K562 (cell line): ENCODE measurements around the gene DHX57. TPM values are rescaled to one million over a fixed set of nuclear protein-coding genes. Genes with fewer than 3 reads are reported as not detected.

Source experiments
- CBX8 ChIP-seq: fragments of 200-600 bp; sonication (generic); IDR thresholded peaks from 2 replicates; pipeline ENCODE4 v1.6.1; 2012; ENCODE audit warnings: borderline replicate concordance, mixed run types, low read depth, mild to moderate bottlenecking, moderate library complexity, mixed read lengths, low read length, control low read depth, inconsistent platforms; ENCODE audit not compliant: poor library complexity, severe bottlenecking; ENCODE audit errors: extremely low read depth
- DEAF1 ChIP-seq: fragments of 450-650 bp; formaldehyde crosslinking; IDR thresholded peaks from 2 replicates; pipeline ENCODE4 v1.4.0; 2020; ENCODE audit warnings: mild to moderate bottlenecking, moderate library complexity
- GTF2F1 ChIP-seq: IDR thresholded peaks from 2 replicates; pipeline ENCODE4 v1.6.1; 2011; ENCODE audit warnings: low read depth, low read length, improper control_type of control experiment
- KLF1 ChIP-seq: fragments of 450-650 bp; IDR thresholded peaks from 2 replicates; pipeline ENCODE4 v1.6.1; 2016; ENCODE audit warnings: missing genetic modification characterization, missing compliant biosample characterization
- NFYB ChIP-seq: IDR thresholded peaks from 2 replicates; pipeline ENCODE4 v1.6.1; 2011; ENCODE audit warnings: mild to moderate bottlenecking, moderate library complexity; ENCODE audit not compliant: insufficient read length; ENCODE audit errors: extremely low read depth
- NR2C1 ChIP-seq, 2 experiments: fragments of 450-650 bp; IDR thresholded peaks; 2 replicates each; pipeline ENCODE4 v1.6.1; 2017; ENCODE audit warnings: mild to moderate bottlenecking in 2 of 2, antibody characterized with exemption in 1 of 2, inconsistent platforms in 1 of 2, missing compliant biosample characterization in 1 of 2, missing genetic modification characterization in 1 of 2
- PHTF2 ChIP-seq: fragments of 250-450 bp; sonication (Bioruptor Pico); IDR thresholded peaks from 2 replicates; pipeline ENCODE4 v1.5.0; 2021; ENCODE audit warnings: mild to moderate bottlenecking
- PRDM10 ChIP-seq: fragments of 450-650 bp; IDR thresholded peaks from 2 replicates; pipeline ENCODE4 v1.6.1; 2018; ENCODE audit not compliant: partially characterized antibody
- RUNX1 ChIP-seq: sonication (generic); IDR thresholded peaks from 2 replicates; pipeline ENCODE4 v1.6.1; 2016; ENCODE audit warnings: antibody characterized with exemption, low read depth
- SAFB ChIP-seq: fragments of 200-400 bp; formaldehyde crosslinking; IDR thresholded peaks from 2 replicates; pipeline ENCODE4 v1.6.1; 2017; ENCODE audit warnings: low read depth, low read length, borderline replicate concordance
- SIN3A ChIP-seq, 2 experiments: fragments of 150-350 bp in 1 of 2; IDR thresholded peaks; 2 replicates each; pipeline ENCODE4 v1.6.1; 2011 to 2016; ENCODE audit warnings: borderline replicate concordance in 2 of 2, low read depth in 2 of 2, low read length in 2 of 2, mild to moderate bottlenecking in 2 of 2, moderate library complexity in 2 of 2; ENCODE audit not compliant: control insufficient read depth in 1 of 2
- SIN3B ChIP-seq: fragments of 450-650 bp; IDR thresholded peaks from 2 replicates; pipeline ENCODE4 v1.6.1; 2017; ENCODE audit warnings: low read depth, mild to moderate bottlenecking, moderate library complexity
- SRSF1 ChIP-seq: fragments of 200-400 bp; formaldehyde crosslinking; IDR thresholded peaks from 2 replicates; pipeline ENCODE4 v1.6.1; 2017; ENCODE audit warnings: mild to moderate bottlenecking, low read depth, low read length, moderate library complexity
- TSC22D4 ChIP-seq: fragments of 450-650 bp; IDR thresholded peaks from 2 replicates; pipeline ENCODE4 v1.6.1; 2016; ENCODE audit warnings: missing genetic modification characterization, missing biosample characterization, control low read depth
- ZBTB17 ChIP-seq: fragments of 450-650 bp; formaldehyde crosslinking; IDR thresholded peaks from 2 replicates; pipeline ENCODE4 v1.4.0; 2020; ENCODE audit warnings: mild to moderate bottlenecking
- ZNF277 ChIP-seq: fragments of 250-450 bp; sonication (Bioruptor Pico); IDR thresholded peaks from 2 replicates; pipeline ENCODE4 v1.8.0; 2022; ENCODE audit warnings: inconsistent platforms, mild to moderate bottlenecking, moderate library complexity, borderline replicate concordance
- ZNF282 ChIP-seq: sonication (generic); formaldehyde crosslinking; IDR thresholded peaks from 2 replicates; pipeline ENCODE4 v1.8.1; 2023; ENCODE audit warnings: missing genetic modification reagents
- ZNF354B ChIP-seq: fragments of 250-450 bp; sonication (Bioruptor Pico); IDR thresholded peaks from 2 replicates; pipeline ENCODE4 v1.4.0; 2020
- ZNF668 ChIP-seq: fragments of 250-450 bp; sonication (Bioruptor Pico); IDR thresholded peaks from 2 replicates; pipeline ENCODE4 v1.8.0; 2022; ENCODE audit warnings: mild to moderate bottlenecking, inconsistent platforms
- polyA plus RNA-seq, 8 experiments: library from polyadenylated mRNA; depleted of rRNA in 4 of 8; stranded (reverse) in 5 of 8; unstranded in 3 of 8; fragments of >200 nt; fragmentation: Nextera tagmentation in 2 of 8; fragmentation: Illumina TruSeq in 1 of 8; extraction: Ambion mirVana in 2 of 8; extraction: Trizol in 1 of 8; gene quantifications; 2 replicates each; pipeline versions ENCODE4 v1.2.1 to v1.2.3, GENCODE V29; 2011 to 2014; ENCODE audit warnings: inconsistent platforms in 1 of 8, missing spikeins in 1 of 8
- total RNA-seq, 7 experiments: library from RNA; depleted of rRNA in 6 of 7; stranded (reverse); fragments of >200 nt in 6 of 7; fragmentation: Illumina TruSeq in 2 of 7; extraction: Trizol in 2 of 7; gene quantifications; 2 replicates each; pipeline versions ENCODE4 v1.2.1 to v1.2.3, GENCODE V29; 2011 to 2021; ENCODE audit warnings: low replicate concordance in 1 of 7

DHX57 gene
- total and polyA plus RNA-seq, 9 of the 15 experiments (the other 6 are each of a cell fraction or from before 2014, with no cell fraction given): 7.4 to 23.6 (median 17.9) TPM

- TF ChIP-seq ZNF277 (CRISPR knock-in tag): no peak
- peak; percentile 57; the same call in 1 of the 2 replicates for TF ChIP-seq ZBTB17 (CRISPR knock-in tag)
- TF ChIP-seq SIN3A (IDR thresholded peaks at IDR 0.05; ENCODE audit: borderline replicate concordance in 2 of 2, control insufficient read depth in 1 of 2, low read depth in 2 of 2, low read length in 2 of 2): peak; percentile 81 to 87; a peak in 3 of 4 replicates
- TF ChIP-seq RUNX1: peak; percentile 74; the same call in 1 of the 2 replicates
- peak; percentile 35; the same call in 1 of the 2 replicates for TF ChIP-seq NR2C1 (IDR thresholded peaks at IDR 0.05)
- TF ChIP-seq NR2C1 (tag; IDR thresholded peaks at IDR 0.05): peak; percentile 60
- TF ChIP-seq SAFB: no peak
- peak; percentile 26; the same call in 1 of the 2 replicates for TF ChIP-seq PHTF2 (CRISPR knock-in tag)
- no peak for TF ChIP-seq TSC22D4 (tag)
- no peak for TF ChIP-seq CBX8
- no peak for TF ChIP-seq PRDM10
- peak; percentile 82 for TF ChIP-seq KLF1 (tag)
- TF ChIP-seq SIN3B: peak; percentile 41; the same call in 1 of the 2 replicates
- TF ChIP-seq DEAF1 (CRISPR knock-in tag): no peak
- peak; percentile 97 for TF ChIP-seq SRSF1
- TF ChIP-seq ZNF354B (CRISPR knock-in tag): no peak
- TF ChIP-seq ZNF668 (CRISPR knock-in tag): no peak
- TF ChIP-seq ZNF282 (CRISPR knock-in tag): no peak
- TF ChIP-seq GTF2F1: peak; percentile 98
- TF ChIP-seq NFYB: no peak
These were observed 124.7 kb downstream of the DHX57 start, which contains the start of gene SRSF7 (continued) for GRCh38 chr2:38750891-38751595.
